GM10248 (cell line): Measurements from ENCODE around the gene LIG4.

Experiments used
- CTCF ChIA-PET: fragments of 300-600 bp; sonication (Branson Sonifier 250); formaldehyde crosslinking; extraction: SDS; loops from one replicate; lab custom pipeline; 2021; ENCODE audit warnings: antibody characterized with exemption; lab: Yijun Ruan, JAX
- POLR2A ChIA-PET: fragments of 350-650 bp; sonication (Branson Sonifier 250); formaldehyde crosslinking; extraction: SDS; loops from one replicate; lab custom pipeline; 2020; ENCODE audit warnings: antibody characterized with exemption; lab: Yijun Ruan, JAX
- DNase-seq: peaks from one replicate; pipeline ENCODE4 v3.0.0; 2012; ENCODE audit errors: extremely low spot score
- TF ChIP-seq, protein P1 (sequence below): IDR thresholded peaks from 2 replicates; pipeline ENCODE4 v1.5.1; 2012; ENCODE audit warnings: mild to moderate bottlenecking, low read depth; ENCODE audit errors: extremely low read depth, missing control alignments, control extremely low read depth

Gene LIG4

DNA sequence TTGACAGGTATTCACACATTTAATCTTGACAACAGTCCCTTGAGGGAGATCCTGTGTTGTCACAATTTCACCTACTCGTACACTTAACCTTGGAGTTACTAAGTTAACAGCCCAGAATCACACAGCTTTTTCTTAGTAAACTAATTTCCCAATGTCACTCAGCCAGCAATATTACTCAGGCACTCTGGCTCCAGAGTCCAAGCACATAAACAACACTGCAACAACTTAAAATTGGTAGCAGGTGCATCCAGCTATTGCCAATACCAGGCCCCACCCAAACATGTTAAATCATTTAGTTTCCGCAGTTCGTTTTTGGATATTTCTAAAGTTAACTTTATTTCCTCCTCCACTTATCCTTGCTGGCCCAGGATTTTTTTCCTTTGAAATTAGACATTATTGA is 32.7 kb downstream of the LIG4 start:
- POLR2A ChIA-PET: no interaction called here
- TF ChIP-seq, protein P1, sequence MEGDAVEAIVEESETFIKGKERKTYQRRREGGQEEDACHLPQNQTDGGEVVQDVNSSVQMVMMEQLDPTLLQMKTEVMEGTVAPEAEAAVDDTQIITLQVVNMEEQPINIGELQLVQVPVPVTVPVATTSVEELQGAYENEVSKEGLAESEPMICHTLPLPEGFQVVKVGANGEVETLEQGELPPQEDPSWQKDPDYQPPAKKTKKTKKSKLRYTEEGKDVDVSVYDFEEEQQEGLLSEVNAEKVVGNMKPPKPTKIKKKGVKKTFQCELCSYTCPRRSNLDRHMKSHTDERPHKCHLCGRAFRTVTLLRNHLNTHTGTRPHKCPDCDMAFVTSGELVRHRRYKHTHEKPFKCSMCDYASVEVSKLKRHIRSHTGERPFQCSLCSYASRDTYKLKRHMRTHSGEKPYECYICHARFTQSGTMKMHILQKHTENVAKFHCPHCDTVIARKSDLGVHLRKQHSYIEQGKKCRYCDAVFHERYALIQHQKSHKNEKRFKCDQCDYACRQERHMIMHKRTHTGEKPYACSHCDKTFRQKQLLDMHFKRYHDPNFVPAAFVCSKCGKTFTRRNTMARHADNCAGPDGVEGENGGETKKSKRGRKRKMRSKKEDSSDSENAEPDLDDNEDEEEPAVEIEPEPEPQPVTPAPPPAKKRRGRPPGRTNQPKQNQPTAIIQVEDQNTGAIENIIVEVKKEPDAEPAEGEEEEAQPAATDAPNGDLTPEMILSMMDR: no peak
- no peak for DNase-seq
- CTCF ChIA-PET: interaction anchor here (2.3 kb wide), 1 partner anchor 27 kb away, joined by 7 read pairs; no protein-coding TSS in a partner anchor

DNA sequence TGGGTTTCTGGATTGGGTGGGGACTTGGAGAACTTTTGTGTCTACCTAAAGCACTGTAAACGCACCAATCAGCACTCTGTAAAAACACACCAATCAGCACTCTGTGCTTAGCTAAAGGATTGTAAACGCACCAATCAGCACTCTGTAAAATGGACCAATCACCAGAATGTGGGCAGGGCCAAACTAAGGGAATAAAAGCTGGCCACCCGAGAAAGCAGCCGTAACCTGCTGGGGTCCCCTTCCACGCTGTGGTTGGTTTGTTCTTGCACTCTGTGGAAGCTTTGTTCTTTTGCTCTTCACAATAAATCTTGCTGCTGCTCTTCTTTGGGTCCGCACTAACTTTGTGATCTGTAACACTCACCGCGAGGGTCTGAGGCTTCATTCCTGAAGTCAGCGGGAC is 37.3 kb downstream of the LIG4 start:
- TF ChIP-seq, protein P1: no peak
- CTCF ChIA-PET: interaction anchor here (1.1 to 2.5 kb wide), 5 partner anchors 11 to 717 kb away, joined by 3 to 11 read pairs (median 4); no protein-coding TSS in a partner anchor
- POLR2A ChIA-PET: no interaction called here
- DNase-seq: no peak

DNA sequence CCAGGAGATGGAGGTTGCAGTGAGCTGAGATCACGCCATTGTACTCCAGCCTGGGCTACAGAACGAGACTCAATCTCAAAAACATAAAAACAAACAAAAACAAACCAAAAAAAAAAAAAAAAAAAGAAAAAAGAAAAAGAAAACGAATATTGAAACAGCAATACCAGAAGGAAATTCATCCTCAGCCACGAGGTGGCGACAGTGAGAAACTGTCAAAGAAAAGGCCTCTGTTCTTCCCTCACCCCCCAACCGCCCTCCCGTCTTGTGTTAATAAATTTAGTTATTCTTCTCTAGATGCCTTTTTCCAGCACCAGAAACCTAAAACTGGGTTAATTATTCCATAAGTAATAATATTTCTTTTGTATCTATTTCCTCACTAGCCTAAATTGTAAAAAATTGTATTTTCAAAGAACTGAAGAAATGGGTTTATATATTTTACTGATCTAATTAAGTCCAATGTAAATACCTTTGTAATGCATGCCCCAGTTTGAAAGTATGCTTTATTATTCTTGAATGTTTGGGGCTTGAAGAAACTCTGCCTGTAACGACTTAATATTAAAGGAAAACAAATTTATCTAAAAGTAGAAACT is 38.6 kb downstream of the LIG4 start:
- ChIA-PET POLR2A (no interaction called here), CTCF (interaction anchor here (0.8 to 2.5 kb wide), 9 partner anchors 9 to 718 kb away, joined by 3 to 10 read pairs (median 4); no protein-coding TSS in a partner anchor)
- DNase-seq: peak; percentile 41
- TF ChIP-seq, protein P1: peak; percentile 47

DNA sequence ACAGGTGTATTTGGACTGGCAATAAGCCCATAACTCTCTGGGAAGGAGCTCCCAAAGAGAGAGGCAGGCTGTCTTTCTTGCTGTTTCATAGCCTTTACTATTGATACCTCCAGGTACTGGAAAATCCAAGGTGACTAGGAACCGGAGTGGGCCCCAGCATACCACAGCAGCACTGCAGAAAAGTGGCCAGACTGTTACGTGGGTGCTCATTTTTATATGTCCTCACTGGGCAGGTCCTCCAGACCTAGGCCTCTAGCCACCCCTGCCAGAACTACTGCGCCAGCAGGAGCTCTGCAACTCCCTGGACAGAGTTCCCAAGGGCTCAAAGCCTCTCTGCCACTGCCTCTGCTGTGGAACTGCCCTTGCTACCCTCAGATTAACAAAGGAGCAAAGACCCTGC is 46.4 kb downstream of the LIG4 start:
- CTCF ChIA-PET: interaction anchor here (1.5 to 7.0 kb wide), 4 partner anchors 9 to 35 kb away, joined by 3 to 58 read pairs (median 4); no protein-coding TSS in a partner anchor
- TF ChIP-seq, protein P1: no peak
- POLR2A ChIA-PET: no interaction called here
- no peak for DNase-seq

DNA sequence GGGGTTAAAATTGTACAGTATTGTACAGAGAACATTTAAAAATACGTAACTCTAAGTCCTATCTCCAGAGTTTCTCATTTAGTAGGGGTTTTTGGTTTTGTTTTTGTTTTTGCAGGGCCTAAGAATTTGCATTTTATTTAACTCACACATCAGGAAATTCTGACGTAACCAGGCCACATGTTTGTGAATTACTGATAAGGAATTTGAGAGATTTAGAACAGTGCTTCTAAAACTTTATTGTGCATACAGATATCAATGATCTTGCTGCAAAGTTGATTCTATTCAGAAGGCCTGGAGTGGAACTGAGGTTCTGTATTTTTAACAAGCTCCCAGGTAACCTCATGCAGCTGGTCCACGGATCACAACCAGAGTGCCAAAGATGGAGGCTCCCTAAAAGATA is 49.3 kb downstream of the LIG4 start:
- POLR2A ChIA-PET: no interaction called here
- no peak for DNase-seq
- CTCF ChIA-PET: interaction anchor here (1.4 to 7.0 kb wide), 2 partner anchors 10 to 11 kb away, joined by 10 to 58 read pairs; no protein-coding TSS in a partner anchor

DNA sequence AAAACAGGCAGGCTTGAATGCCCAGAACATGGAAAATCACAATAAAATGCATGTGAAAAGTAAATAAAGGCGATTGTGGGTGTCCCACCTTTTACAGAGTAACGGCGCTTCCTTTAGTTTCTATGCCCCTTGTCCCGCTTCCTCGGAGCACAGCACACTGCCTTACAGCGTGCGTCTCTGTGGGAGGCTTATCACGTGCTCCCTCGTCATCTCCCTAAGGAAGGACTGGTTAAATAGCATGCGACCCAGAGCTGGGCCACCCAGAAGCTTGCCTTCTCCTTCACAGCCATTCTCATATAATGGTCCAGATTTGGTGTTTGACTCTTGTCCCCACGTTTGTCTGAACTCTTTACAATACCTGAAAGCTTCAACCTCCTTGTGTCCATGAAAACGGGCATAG is 56.6 kb downstream of the LIG4 start:
- ChIA-PET CTCF (interaction anchor here (0.8 to 1.6 kb wide), 4 partner anchors 10 to 953 kb away, joined by 3 to 6 read pairs (median 4); no protein-coding TSS in a partner anchor), POLR2A (no interaction called here)
- no peak for DNase-seq
- TF ChIP-seq, protein P1: no peak

More for the DNA sequence above, 49.3 kb downstream of the LIG4 start:
- TF ChIP-seq, protein P1: no peak
